ENCODE measurements around the gene MRGPRX2.

Gene MRGPRX2

GRCh38 chr11:19073454-19074415 is 13.2 kb upstream of the MRGPRX2 start:
- DNase-seq: no peak

- DNase-seq: no peak
Observed at GRCh38 chr11:19072464-19072863, 11.9 kb upstream of the MRGPRX2 start.

DNA sequence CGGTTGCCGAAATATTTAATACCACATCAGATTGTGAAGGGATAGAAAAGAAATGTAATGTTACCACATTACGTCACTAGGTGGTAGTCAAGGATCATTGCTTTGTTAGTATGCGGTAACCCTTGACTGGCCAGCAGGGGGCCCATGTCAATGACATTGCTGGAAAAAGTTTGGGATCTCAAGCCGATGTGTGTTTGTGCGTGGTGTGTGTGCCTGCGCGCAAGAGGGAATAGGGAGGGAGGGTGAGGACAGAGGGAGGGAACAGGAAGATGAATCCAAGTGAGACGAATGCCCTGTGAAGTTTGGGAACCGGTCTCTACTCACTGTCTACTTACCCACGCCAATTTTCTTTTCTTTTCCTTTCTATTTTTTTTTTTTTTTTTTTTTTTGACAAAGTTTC is 10.7 kb upstream of the MRGPRX2 start:
- DNase-seq: peak; percentile 63 to 70

DNA sequence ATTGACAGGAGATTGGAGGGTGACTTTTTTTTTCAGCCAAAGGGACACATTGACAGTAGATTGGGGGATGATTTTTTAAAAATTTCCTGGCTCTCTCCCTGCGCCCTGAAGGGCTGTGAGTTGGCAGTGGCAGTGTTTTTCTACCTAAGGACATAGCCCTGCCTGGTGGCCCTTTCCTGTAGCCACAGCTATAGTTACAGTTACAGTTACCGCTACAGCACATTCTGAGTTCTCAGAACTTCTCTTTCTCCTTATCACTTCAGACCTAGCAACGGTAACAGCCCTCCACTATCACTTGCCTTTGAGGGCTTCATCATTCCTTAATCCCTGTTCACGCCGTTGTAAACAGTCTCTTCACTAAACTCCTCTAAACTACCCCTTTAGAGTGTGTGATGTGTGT is 684 bp downstream of the MRGPRX2 start:
- DNase-seq: no peak

- DNase-seq: no peak
Observed at GRCh38 chr11:19055905-19056304, 4.6 kb downstream of the MRGPRX2 start.

GRCh38 chr11:19055016-19055415 is 5.5 kb downstream of the MRGPRX2 start:
- DNase-seq: no peak

DNA sequence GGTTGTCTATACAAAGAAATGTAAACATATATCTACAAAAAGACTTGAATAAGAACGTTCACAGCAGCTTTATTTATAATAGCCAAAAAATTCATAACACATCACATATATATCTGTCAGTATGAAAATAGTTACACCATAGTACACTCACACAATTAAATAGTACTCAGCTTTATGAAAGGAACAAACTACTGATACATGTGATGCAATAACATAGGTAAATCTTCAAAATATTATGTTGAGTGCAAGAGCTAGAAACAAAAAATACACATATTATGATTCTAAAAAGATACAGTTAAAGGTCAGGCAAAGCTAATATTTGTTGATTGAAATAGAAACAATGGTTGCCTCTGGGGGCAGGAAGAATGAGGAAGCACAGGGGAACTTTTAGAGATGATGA is 6.6 kb downstream of the MRGPRX2 start:
- no peak for DNase-seq

- no peak for DNase-seq
Observed at GRCh38 chr11:19050281-19050680, 10.2 kb downstream of the MRGPRX2 start.

DNA sequence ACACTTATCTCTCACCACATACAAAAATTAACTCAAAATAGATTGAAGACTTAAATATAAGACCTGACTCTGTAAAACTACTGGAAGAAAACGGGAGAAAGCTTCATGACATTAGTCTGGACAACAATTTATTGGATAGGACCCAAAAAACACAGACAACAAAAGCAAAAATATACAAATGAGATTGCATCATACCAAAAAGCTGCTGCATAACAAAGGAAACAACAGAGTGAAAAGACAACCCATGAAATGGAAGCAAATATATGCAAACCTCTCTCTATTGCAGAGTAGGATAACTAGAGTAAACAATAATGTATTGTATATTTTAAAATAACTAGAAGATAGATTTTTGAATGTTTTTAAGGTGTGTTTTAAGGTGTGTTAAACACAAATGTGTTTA is 11.2 kb downstream of the MRGPRX2 start:
- DNase-seq: no peak

- no peak for DNase-seq
Observed at GRCh38 chr11:19040051-19040450, 20.5 kb downstream of the MRGPRX2 start.

DNA sequence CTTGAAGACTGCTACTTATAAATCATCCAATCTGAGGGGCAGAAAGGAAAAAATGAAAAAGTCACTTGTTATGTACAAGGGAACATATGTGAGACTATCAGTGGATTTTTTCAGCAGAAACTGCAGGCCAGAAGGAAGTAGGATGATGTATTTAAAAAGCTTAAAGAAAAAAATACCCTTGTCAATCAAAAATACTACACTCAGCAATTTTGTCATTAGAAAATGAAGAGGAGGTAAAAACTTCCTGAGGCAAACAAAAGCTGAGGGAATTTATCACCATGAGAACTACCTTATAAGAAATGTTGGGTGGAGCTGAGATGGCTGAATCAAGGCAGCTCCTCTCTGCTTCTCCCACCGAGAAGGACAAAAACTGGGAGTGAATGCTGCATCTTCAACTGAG is 21.1 kb downstream of the MRGPRX2 start:
- no peak for DNase-seq

- no peak for DNase-seq
Observed at GRCh38 chr11:19032990-19033389, 27.5 kb downstream of the MRGPRX2 start.

- no peak for DNase-seq
Observed at GRCh38 chr11:19027829-19028595, 32.5 kb downstream of the MRGPRX2 start.

GRCh38 chr11:19026862-19027261 is 33.7 kb downstream of the MRGPRX2 start:
- DNase-seq: no peak

DNA sequence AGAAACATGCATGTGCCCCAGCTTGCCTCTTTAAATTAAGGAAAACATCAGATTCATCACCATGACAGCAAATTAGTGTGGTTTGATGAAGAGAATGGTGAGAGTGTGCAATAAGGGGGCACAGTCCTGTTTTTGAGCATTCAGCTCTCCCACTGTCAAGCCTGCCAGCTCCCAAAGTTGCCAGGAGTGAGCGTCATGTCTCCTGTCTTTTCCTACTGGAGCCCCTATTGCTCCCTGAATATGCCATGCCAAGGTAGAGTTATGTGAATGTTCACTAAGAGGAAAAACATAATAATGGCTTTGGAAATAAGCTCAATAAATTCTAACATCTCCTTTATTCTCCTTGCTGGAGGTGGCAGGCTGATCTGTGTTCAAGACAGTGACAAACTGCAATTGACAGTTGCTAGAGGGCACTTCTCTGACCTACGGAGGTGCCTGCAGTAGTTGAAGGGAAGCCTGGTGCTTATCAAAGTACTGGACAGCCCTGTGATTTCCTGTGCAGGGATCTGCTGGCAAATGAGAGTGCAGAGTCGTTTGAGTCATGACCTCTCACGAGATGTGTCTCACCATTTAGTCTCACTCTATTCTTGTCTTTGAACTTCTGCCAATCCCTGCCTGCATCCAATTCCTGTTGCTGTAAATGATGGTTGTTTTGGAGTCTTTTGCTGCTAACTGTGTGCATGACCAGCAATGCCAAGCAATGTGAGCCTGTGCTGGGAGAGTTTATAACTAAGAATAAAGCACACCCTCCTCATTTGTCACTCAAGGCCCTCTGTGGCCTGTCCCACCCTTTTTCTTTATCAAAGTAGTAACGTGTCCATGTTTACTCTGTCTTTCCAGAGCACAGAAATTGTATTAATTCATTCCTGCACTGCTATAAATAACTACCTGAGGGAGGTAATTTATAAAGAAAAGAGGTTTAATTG is 34.8 kb downstream of the MRGPRX2 start:
- no peak for DNase-seq

- DNase-seq: no peak
Observed at GRCh38 chr11:19020831-19021230, 39.7 kb downstream of the MRGPRX2 start.

GRCh38 chr11:19018901-19019300 is 41.6 kb downstream of the MRGPRX2 start:
- no peak for DNase-seq

- no peak for DNase-seq
Observed at GRCh38 chr11:19013181-19013857, 47.2 kb downstream of the MRGPRX2 start.

DNA sequence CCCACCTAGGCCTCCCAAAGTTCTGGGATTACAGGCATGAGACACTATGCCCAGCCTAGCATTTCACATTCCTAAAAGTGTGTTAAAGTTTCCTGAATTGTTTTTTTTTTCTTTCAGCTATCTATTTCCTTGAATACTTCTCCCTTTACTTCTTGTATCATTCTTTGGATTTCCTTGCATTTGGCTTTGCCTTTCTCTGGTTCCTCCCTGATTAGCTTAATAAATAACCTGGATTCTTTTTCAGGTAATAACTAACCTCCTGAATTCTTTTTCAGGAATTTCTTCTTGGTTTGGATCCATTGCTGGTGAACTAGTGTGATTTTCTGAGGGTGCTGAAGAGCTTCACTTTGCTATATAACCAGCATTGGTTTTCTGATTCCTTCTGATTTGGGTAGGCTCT is 47.9 kb downstream of the MRGPRX2 start:
- no peak for DNase-seq
